H1 (cell line): ENCODE results near the gene EMC10.

Experiments
- CHD2 ChIP-seq: IDR thresholded peaks from 2 replicates; pipeline ENCODE4 v1.6.1; 2012; ENCODE audit warnings: low read length, improper control_type of control experiment
- HDAC2 ChIP-seq, 2 experiments: fragments of 300-600 bp in 1 of 2; sonication (generic) in 1 of 2; IDR thresholded peaks; 2 replicates each; pipeline ENCODE4 v1.6.1; 2011 to 2012; ENCODE audit warnings: low read depth in 2 of 2, low read length in 2 of 2, mild to moderate bottlenecking in 2 of 2, moderate library complexity in 2 of 2, borderline replicate concordance in 1 of 2, inconsistent platforms in 1 of 2
- JUND ChIP-seq: IDR thresholded peaks from 2 replicates; pipeline ENCODE4 v1.6.1; 2011; ENCODE audit warnings: mild to moderate bottlenecking, improper control_type of control experiment, low read length
- SP1 ChIP-seq: IDR thresholded peaks from 2 replicates; pipeline ENCODE4 v1.6.1; 2011; ENCODE audit warnings: low read depth, low read length
- TF ChIP-seq, protein P1 (sequence below): IDR thresholded peaks from 2 replicates; pipeline ENCODE4 v1.6.1; 2011; ENCODE audit warnings: low read length, improper control_type of control experiment
- TF ChIP-seq, protein P2 (sequence below), 3 experiments: IDR thresholded peaks; 1 replicate in 2 of 3; 2 replicates in 1 of 3; pipeline versions ENCODE4 v1.5.1 to v1.6.1; 2011; ENCODE audit warnings: low read length in 3 of 3, mild to moderate bottlenecking in 3 of 3, inconsistent platforms in 2 of 3, low read depth in 1 of 3, moderate library complexity in 1 of 3; ENCODE audit not compliant: insufficient read depth in 1 of 3; ENCODE audit errors: control extremely low read depth in 1 of 3

DNA sequence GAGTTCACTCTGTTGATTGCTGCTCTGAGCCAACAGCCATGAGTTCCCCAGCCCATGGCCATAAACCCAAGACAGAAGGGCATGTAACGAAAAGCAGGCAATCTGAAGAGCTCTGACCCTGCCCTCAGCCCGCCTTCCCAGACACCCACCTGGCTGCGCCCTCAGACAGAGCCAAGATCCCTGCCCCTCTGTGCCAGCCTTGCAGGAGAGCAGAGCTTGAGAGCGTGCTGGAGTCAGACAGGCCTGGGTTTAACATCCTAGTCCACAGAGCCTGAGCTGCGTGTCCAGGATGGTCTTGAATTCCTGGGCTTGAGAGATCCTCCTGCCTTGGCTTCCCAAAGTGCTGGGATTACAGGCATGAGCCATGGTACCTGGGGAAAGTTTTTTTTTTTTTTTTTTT lies 19.0 kb upstream of the EMC10 start:
- TF ChIP-seq JUND (no peak), CHD2 (no peak), HDAC2 (IDR thresholded peaks at IDR 0.05; ENCODE audit: borderline replicate concordance in 1 of 2, low read depth in 2 of 2, low read length in 2 of 2) (no peak), SP1 (no peak)
- TF ChIP-seq, protein P1, sequence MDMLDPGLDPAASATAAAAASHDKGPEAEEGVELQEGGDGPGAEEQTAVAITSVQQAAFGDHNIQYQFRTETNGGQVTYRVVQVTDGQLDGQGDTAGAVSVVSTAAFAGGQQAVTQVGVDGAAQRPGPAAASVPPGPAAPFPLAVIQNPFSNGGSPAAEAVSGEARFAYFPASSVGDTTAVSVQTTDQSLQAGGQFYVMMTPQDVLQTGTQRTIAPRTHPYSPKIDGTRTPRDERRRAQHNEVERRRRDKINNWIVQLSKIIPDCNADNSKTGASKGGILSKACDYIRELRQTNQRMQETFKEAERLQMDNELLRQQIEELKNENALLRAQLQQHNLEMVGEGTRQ: no peak
- TF ChIP-seq, protein P2, sequence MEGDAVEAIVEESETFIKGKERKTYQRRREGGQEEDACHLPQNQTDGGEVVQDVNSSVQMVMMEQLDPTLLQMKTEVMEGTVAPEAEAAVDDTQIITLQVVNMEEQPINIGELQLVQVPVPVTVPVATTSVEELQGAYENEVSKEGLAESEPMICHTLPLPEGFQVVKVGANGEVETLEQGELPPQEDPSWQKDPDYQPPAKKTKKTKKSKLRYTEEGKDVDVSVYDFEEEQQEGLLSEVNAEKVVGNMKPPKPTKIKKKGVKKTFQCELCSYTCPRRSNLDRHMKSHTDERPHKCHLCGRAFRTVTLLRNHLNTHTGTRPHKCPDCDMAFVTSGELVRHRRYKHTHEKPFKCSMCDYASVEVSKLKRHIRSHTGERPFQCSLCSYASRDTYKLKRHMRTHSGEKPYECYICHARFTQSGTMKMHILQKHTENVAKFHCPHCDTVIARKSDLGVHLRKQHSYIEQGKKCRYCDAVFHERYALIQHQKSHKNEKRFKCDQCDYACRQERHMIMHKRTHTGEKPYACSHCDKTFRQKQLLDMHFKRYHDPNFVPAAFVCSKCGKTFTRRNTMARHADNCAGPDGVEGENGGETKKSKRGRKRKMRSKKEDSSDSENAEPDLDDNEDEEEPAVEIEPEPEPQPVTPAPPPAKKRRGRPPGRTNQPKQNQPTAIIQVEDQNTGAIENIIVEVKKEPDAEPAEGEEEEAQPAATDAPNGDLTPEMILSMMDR (IDR thresholded peaks at IDR 0.05; ENCODE audit: control extremely low read depth in 1 of 3, insufficient read depth in 1 of 3, low read depth in 1 of 3, low read length in 3 of 3): no peak
